ENCODE results near the gene RPTN. TPM values are rescaled to one million over a fixed set of nuclear protein-coding genes. Genes with fewer than 3 reads are reported as not detected.

RPTN gene
- total RNA-seq, 1 donor from 2014 or later = not detected

DNA sequence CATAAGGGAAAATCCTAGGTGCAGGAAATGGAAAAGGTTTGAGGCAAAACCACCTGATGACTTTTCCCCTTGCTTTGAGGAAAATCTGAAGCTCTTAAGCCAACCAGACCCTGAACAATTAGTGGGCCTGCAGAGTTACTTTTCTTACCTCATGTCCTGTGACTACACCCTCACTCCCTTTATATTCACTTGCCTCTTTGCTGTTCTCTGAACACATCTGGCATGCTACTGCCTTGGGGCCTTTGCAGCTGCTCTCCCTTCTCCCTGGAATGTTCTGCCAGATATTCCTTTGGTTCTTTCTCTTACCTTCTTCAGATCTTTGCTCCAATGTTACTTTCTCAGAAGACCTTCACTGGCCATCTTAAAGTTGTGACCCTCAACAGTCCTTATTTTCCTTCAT lies 21.8 kb downstream of the RPTN start:
- intact Hi-C loops (cut with DNase I) = no loop called here

DNA sequence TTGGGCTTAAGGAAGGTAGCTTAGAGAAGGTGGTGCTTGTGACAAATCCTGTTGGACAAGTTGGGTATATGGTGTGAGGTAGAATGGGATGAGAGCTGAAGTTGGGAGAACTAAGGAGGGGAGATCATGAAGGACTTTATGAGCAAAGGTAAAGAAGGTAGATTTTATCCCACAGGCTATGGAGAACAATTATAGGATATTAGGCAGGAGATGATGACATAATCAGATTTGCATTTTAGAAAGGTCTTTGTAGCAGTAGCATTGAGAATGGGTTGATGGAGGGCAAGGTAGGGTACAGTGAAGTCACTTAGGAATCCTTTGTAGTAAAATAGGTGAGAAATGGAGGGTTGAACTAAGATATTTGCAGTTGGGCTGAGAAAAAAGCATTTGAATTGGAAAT lies 28.8 kb downstream of the RPTN start:
- Histone ChIP-seq H3K4me3 (no peak overlapping the region), H3K27ac (no peak overlapping the region), H3K36me3 (no peaks in the 10 kb centered on the region), H3K4me1 (no peaks in the 10 kb centered on the region), H3K9me3 (peaks cover 0 to 12% of the 10 kb centered on the region in 2 donors), H3K27me3 (no peaks in the 10 kb centered on the region)
- TF ChIP-seq, protein P1, sequence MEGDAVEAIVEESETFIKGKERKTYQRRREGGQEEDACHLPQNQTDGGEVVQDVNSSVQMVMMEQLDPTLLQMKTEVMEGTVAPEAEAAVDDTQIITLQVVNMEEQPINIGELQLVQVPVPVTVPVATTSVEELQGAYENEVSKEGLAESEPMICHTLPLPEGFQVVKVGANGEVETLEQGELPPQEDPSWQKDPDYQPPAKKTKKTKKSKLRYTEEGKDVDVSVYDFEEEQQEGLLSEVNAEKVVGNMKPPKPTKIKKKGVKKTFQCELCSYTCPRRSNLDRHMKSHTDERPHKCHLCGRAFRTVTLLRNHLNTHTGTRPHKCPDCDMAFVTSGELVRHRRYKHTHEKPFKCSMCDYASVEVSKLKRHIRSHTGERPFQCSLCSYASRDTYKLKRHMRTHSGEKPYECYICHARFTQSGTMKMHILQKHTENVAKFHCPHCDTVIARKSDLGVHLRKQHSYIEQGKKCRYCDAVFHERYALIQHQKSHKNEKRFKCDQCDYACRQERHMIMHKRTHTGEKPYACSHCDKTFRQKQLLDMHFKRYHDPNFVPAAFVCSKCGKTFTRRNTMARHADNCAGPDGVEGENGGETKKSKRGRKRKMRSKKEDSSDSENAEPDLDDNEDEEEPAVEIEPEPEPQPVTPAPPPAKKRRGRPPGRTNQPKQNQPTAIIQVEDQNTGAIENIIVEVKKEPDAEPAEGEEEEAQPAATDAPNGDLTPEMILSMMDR (IDR thresholded peaks at IDR 0.05) = no peak
- DNase-seq (ENCODE audit: low spot score in 2 of 2) = no peak
- intact Hi-C loops (cut with DNase I) = no loop called here

More for the DNA sequence above, 21.8 kb downstream of the RPTN start:
- H3K4me1 ChIP-seq = no peaks in the 10 kb centered on the region
- no peaks in the 10 kb centered on the region for H3K27me3 ChIP-seq
- no peak for DNase-seq (ENCODE audit: low spot score in 2 of 2)
- no peak overlapping the region for H3K4me3 ChIP-seq
- no peak overlapping the region for H3K27ac ChIP-seq
- no peaks in the 10 kb centered on the region for H3K36me3 ChIP-seq
- peaks cover 0 to 12% of the 10 kb centered on the region in 2 donors for H3K9me3 ChIP-seq
- TF ChIP-seq, protein P1 (IDR thresholded peaks at IDR 0.05) = no peak

DNA sequence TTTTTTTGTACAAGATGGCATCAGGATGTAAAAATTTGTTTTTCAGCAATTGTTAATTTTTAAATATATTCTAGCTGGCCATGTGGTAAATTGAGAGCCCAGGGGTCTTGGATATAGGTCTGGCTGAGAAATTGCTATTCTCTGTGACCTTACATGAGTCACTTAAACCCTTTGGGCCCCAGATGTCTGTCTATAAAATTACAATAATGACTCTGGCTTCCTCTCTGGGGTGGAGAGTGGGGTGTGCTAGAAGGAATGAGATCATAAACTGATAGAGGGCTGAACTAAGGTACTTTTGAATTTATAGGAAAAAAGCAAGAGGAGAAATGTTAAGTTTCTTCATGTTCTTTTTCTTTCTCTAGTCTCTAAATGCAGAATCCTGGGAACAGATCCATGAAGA lies 31.4 kb downstream of the RPTN start:
- Histone ChIP-seq H3K27ac (no peak overlapping the region), H3K4me3 (no peak overlapping the region), H3K27me3 (no peaks in the 10 kb centered on the region), H3K9me3 (peaks cover 0 to under 1% of the 10 kb centered on the region in 2 donors), H3K36me3 (no peaks in the 10 kb centered on the region), H3K4me1 (no peaks in the 10 kb centered on the region)
- TF ChIP-seq, protein P1 (IDR thresholded peaks at IDR 0.05) = no peak
- no peak for DNase-seq (ENCODE audit: low spot score in 2 of 2)
- intact Hi-C loops (cut with DNase I) = no loop called here

DNA sequence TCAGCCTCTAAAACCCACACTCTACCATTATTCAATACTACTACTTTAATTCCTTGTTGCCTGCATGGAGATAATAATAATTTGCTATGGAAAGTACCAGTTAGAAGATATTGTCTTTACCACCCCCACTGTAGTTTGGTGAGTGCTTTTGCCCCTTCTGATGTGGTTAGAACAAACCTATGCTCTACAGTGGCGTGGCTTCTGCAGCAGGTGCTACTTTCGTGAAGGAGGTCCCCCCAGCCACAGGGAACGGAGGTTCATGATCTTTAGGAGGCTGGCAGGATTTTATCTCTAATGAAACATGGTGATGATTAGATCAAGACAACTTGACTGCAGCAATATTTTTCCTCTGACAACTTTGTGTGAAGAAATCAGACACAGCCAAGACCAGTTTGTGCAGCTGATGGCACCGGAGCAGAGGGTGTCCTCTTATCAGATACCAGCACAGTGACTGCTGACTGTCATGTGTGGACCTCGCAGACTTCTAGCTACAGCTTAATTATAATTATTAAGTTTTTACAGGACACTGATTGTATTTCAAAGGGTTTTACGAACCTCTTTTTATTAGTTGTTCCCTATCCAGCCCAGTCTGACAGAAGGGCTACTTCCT lies 33.1 kb downstream of the RPTN start:
- Histone ChIP-seq H3K9me3 (no peaks in the 10 kb centered on the region), H3K36me3 (no peaks in the 10 kb centered on the region), H3K4me3 (no peak overlapping the region), H3K4me1 (no peaks in the 10 kb centered on the region), H3K27me3 (no peaks in the 10 kb centered on the region), H3K27ac (no peak overlapping the region)
- intact Hi-C loops (cut with DNase I) = no loop called here
- TF ChIP-seq, protein P1 (IDR thresholded peaks at IDR 0.05) = no peak
- DNase-seq (ENCODE audit: low spot score in 2 of 2) = no peak

DNA sequence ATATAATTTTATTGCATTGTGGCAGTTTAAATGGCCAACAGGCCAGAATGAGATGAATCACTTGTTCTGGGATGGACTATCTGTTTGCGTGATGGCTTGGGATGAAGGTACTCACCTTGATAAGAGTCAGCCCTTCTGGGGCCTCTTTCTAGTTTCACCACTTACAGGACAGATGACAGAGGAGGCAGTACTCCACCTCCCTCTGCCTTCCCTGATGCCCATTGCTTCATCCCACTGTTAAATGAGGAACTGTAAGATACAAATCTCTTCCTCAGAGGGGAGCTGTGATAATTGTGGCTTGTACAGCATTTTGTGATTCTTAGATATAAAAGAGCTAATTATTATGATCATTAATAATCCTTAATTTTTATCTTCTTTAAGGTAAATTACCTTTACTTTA lies 40.1 kb downstream of the RPTN start:
- no peak overlapping the region for H3K4me3 ChIP-seq
- H3K36me3 ChIP-seq = no peaks in the 10 kb centered on the region
- no peaks in the 10 kb centered on the region for H3K9me3 ChIP-seq
- DNase-seq (ENCODE audit: low spot score in 2 of 2) = no peak
- intact Hi-C loops (cut with DNase I) = no loop called here
- TF ChIP-seq, protein P1 (IDR thresholded peaks at IDR 0.05) = no peak
- no peak overlapping the region for H3K27ac ChIP-seq
- H3K4me1 ChIP-seq = no peaks in the 10 kb centered on the region
- no peaks in the 10 kb centered on the region for H3K27me3 ChIP-seq

DNA sequence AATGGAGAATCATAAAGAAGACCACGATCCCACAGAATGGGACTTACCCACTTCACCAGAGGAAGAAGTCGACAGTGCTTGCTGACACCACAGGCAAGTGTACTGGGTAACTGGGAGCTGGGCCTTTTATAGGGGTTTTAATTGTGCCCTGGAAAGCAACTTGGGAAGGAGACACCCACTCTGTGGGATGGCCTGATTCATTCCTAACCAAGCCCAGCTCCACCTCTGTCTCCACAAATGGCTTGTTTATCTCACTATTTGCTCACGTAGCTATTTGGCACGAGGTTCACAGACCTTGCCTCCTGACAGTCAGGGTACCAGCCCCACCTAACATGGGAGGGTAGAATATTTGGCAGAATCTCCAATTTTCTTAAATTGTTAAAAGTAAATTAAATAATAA lies 43.7 kb downstream of the RPTN start, which contains the start of gene TCHH:
Gene TCHH (minus strand): TSS at position 101 of the 400 bp plus-strand sequence. CDS start 1,364 bp downstream, outside the sequence.
- DNase-seq (ENCODE audit: low spot score in 2 of 2) = no peak
- no peaks in the 10 kb centered on the region for H3K27me3 ChIP-seq
- H3K4me1 ChIP-seq = peaks cover 10 to 17% of the 10 kb centered on the region in 2 donors
- H3K9me3 ChIP-seq = no peaks in the 10 kb centered on the region
- no peak within 1 kb of the TSS for H3K27ac ChIP-seq
- intact Hi-C loops (cut with DNase I) = no loop called here
- H3K4me3 ChIP-seq = no peak within 1 kb of the TSS
- TF ChIP-seq, protein P1 (IDR thresholded peaks at IDR 0.05) = no peak
- H3K36me3 ChIP-seq = no peaks in the 10 kb centered on the region

Data from ascending aorta (tissue), 2 donors.